ENCODE measurements around the gene ADPGK.
"Not testable (repeated sequence)": the region's sequence is repeated elsewhere in the genome, so short reads cannot be mapped to it uniquely, and the experiment has no call there.

Gene ADPGK

DNA sequence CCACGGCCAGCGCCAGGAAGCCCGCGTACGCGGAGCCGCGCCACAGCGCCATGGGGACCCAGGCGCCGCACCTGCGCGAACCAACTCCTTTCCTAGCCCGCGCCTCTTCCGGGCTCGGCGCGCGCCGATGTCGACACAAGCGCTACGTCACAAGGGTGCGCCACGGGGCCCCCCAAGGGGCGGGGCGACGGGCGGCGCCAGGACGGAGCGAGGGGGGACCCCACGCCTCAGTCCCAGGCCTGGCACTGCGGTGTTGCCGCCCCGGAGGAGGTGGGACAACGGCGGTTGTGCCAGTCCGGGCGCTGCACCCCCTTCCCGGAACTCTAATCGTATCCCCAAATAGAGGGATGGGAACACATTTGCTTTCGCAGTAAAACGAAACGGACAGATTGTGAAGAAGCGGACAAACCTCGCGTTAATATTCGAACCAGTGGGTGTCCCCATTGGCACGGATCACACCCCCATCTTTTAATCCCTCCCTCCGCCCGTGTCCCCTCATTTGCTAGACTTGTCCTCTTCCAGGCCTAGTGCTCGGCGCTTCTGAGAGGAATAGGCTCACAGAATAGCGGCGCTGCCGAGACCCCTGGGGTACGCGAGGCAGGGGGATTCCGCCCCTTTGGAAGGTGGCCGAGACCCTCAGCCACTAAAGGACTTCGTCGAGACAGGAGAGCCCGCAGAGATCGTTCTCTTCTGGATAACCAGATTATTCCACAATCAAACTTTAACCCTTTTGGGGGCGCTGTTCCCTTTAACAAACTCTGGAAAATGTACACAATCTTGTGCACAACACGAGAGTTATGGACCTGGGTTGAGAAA lies at the start of gene ADPGK:
Gene ADPGK, minus strand, starts transcription at position 119 of the 816 bp plus-strand sequence. Its CDS starts 67 bp downstream, at position 52.
- DNase-seq (ENCODE audit: extremely low spot score, insufficient read length, low read depth) (peak; percentile 92), FAIRE-seq (peak; percentile 77)

DNA sequence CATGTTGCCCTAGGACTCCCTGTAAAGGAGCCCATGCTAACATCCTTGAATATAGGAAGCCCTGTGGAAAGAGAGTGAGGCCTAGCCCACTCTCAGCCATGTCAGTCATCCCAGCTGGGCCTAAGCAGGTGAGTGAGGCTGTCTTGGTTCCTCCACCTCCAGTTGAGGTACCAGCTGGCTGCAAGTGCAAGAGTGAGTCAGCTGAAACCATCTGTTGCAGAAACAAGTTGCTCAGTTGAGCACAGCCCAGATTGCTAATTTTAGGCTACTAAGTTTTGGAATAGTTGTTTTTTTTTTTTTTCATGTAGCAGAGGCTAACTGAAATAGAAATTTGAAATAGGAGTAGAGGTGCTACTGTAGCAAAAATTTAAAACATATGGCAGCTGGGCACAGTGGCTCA lies 43.7 kb upstream of the ADPGK start:
- no peak for FAIRE-seq

DNA sequence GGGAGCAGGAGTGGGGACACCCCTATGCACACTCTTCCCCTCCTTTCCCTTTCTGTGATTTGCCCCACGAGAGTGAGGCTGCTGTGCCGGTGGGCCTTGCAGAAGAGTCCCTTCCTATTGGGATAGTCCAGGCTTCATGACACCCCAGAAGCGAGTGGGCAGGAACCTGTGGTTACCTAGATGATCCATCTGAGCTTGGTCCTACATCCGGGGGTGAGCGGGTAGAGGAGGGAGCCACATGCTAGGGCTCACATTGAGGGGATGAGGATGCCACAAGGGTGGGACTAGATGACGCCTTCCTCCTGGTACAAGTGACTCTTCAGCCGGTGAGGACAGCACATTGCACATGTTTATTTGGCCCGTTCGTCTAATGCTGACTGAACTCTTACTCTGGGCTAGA lies 43.1 kb upstream of the ADPGK start:
- no peak for FAIRE-seq
- DNase-seq (ENCODE audit: extremely low spot score, insufficient read length, low read depth) = no peak

More for the DNA sequence above, 43.7 kb upstream of the ADPGK start:
- DNase-seq (ENCODE audit: extremely low spot score, insufficient read length, low read depth) = no peak

DNA sequence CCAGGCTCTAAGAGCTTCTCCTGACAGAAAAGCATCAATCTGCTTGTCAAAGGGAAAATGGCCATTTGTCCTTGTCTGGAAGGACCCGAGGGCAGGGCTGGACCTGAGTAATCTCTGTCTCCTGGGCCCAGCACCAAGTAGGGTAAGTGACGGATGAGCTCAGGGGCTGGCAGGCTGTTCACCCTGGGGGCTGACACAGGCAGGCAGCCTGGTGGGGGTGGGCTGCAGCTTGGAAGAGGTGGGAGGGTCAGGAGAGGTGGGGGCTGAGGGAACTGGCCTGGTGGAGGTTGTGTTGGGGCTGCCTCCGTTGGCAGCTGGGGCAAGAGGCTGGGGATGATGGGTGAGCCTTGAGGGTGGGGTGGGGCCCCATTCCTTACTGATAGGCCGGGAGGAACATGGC lies 42.3 kb upstream of the ADPGK start:
- DNase-seq (ENCODE audit: extremely low spot score, insufficient read length, low read depth) (no peak), FAIRE-seq (no peak)

DNA sequence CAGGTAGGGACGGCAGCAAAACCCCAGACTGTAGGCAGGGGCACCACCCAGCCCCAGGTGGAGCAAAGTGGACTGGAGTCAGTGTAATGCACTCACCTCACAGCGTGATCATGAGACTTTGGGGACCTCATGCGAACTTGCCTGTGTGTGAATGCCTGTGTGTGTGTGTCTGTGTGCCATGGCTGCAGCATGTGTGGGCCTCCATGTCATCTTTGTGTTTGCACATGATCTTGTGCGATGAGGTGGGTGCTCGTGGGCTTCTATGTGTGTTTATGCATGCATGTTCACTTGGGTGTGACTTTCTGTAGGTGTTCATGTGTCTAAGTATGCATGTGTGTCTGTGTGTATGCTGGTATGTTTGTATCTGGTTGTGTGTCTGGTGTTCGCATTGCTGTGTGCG lies 41.2 kb upstream of the ADPGK start:
- FAIRE-seq (no peak), DNase-seq (ENCODE audit: extremely low spot score, insufficient read length, low read depth) (no peak)

DNA sequence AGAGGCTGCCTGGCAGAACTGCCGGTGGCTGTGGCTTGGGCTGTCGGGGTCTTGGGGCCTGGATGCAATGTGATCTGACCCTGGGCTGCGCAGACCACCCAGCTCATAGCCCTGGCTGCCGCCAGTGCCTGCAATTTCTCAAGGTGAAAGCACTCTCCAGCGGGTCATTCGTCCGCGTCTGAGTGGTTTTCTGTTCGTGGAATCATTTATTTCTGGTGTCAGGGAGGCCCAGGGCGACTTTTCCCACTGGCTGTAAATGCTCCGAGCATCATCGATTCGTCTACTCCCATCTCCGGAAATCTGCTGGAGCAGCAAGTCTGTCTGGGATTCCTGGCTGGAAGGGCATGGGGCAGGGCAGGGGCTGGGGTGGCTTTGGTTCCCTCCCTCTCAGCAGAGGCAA lies 40.6 kb upstream of the ADPGK start:
- DNase-seq (ENCODE audit: extremely low spot score, insufficient read length, low read depth) = no peak
- no peak for FAIRE-seq

DNA sequence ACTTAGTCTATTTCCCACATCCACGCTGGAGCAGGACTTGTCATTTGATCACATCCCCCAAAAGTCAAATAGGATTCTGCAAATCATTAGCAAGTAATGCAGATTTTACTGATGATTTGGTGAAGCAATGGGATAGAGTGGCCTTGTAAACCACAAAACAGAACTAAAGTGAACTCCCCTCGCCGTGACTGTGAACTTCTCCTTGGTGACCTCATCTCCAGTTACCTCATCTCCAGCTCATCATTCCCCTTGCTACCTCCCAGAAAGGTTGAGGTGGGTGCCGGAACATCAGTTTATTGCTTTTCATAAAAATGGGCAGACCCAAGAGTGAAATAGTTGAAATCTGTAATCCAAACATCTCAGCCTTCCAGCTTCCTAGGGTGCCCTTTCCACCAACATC lies 36.7 kb upstream of the ADPGK start:
- DNase-seq (ENCODE audit: extremely low spot score, insufficient read length, low read depth) (no peak), FAIRE-seq (no peak)

DNA sequence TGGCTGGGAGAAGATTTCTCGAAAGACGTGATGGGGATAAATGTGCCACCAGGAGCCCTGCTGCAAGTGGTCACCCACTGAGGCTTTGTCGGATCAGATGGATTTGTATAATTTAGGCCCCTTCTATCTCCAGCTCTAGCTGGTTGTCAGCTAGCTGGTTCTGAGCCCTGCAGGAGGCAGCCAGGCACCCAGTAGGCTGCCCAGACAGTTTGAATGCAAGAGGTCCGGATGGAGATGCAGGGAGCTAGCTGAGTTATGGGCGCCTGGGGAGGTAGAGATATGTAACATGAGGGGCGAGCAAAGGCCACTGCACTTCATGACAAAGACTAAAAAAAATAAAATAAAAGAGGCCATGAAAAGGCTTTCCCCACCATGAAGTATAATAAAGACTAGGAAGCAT lies 35.1 kb upstream of the ADPGK start:
- DNase-seq (ENCODE audit: extremely low spot score, insufficient read length, low read depth) (no peak), FAIRE-seq (no peak)

DNA sequence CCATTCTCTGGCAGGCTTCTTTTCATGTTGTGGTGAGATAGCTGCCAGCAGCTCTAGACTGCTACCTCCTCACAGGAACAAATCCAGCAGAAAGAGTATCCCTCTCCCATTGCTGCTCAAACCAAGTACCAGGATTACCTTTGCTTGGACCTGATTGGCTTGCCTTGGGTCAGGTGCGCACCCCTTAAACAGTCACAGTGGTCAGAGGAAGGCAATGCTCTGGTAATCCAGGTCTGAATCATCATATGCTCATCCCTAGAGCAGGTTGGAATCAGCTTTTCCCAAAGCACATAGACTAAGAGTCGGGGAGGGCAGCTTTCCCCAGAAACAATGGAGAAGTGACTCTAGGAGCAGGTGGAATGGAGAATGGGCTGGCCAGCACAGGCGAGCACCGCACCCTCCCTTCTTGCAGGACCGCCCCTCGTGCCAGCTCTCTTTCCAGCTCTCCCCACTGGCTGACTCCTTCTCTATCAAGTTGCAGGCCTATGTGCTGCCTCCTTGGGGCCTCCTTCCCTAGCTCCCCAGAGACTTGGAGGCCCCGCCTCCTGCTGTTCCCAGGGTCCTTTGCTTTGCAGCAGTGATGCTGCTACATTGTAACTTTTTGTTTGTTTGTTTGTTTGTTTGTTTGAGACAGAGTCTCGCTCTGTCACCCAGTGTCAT lies 29.9 kb upstream of the ADPGK start:
- DNase-seq (ENCODE audit: extremely low spot score, insufficient read length, low read depth) (no peak), FAIRE-seq (no peak)

DNA sequence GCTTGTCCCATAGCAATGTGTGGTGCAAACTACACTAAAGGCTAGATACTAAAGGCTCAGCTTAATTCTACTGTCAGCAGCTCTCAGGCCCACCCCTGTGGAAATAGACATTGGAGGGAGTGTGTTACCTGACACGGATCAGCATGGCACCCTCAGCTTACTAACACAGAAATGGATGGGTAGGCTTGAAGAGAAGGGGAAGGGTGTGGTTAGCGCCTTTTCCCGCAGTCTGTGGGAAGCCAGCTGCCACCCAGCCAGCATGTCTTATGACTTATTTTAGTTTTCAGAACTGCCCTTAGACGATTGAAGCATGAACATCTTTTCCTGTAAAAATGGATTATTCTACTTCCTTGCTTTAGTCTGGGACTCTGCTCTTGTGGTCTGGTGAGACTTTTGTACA lies 25.8 kb upstream of the ADPGK start:
- DNase-seq (ENCODE audit: extremely low spot score, insufficient read length, low read depth) (no peak), FAIRE-seq (no peak)

DNA sequence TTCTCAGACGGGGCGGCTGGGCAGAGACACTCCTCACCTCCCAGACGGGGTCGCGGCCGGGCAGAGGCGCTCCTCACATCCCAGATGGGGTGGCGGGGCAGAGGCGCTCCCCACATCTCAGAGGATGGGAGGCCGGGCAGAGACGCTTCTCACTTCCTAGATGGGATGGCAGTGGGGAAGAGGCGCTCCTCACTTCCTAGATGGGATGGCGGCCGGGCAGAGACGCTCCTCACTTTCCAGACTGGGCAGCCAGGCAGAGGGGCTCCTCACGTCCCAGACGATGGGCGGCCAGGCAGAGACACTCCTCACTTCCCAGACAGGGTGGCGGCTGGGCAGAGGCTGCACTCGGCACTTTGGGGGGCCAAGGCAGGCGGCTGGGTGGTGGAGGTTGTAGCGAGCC lies 23.8 kb upstream of the ADPGK start:
- FAIRE-seq; DNase-seq (ENCODE audit: extremely low spot score, insufficient read length, low read depth): not testable (repeated sequence)

DNA sequence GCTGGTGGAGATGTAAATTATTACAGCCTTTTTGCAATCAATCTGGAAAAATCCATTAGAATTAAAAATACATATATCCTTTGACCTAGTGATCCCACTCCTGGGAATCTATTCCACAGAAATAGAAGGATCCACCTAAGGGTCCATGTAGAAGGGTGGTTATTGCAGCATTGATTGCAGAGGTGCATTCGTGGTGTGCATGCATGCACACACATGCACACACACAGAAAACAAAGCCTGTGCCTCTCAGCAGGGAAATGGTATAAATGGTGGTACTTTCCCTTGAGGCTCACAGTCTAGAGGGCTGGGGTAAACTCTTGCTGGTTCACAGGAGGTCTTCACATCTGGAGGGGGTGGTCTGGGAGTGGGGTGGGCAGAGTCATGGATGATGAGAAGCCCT lies 19.4 kb upstream of the ADPGK start:
- DNase-seq (ENCODE audit: extremely low spot score, insufficient read length, low read depth) (no peak), FAIRE-seq (no peak)

DNA sequence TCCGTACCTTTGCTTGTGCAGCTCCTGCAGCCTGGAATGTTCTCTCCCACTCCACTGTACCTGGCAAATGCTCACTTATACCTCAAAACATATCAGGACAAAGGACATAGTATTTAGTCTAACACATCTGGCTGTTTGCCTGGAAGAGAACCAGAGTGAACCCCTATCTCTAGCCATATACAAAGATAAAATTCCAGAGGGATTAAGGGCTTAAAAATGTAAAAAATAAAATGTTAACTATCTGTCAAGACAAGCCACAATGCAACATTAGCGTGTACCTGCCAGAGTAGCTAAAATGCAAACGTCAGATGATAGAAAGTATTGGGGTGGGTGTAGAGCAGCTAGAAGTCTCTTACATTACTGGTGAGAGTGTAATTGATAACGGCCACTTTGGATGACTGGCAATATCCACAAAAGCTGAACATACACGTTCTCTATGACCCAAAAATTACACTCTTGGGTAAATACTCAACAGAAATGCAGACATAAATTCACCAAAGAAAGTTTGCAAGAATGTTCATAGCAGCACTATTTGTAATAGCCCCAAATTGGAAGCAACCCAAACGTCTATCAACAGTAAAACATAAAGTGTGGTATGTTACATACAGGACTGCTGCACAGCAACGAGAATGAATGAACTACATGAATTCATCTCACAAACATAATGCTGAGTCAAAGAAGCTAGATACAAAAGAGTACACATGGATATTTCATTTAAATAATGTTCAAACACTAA lies 18.2 kb upstream of the ADPGK start:
- FAIRE-seq = no peak
- no peak for DNase-seq (ENCODE audit: extremely low spot score, insufficient read length, low read depth)

DNA sequence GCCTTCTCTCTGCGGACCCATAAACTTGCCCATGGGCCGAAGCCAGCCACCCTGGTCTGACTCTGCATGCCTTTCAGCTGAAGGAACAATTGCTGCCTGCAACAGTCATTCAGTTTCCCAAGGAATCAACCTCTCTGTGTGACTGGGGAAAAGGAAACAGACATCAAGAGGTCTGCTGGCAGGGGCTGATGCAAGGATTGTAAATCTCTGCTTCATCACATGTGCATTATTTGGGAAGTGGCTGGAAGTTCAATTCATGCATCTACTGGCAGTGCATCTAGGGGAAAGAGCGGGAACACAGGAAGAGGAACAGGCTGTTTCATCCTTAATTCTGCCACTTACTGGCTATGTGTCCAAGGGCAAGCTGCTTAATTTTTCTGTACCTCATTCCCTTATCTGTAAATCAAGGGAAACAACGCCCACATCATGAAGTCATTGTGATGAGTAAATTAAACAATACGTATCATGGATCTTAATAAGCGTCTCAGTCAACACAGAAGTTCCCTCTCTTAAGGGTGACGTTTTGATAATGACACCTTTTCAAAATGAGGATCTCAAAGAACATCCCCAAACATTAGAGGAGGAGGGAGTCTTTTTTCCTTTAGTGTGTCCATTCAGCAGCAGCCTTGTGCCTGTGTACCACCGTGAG lies 17.4 kb upstream of the ADPGK start:
- no peak for FAIRE-seq
- DNase-seq (ENCODE audit: extremely low spot score, insufficient read length, low read depth) = no peak

DNA sequence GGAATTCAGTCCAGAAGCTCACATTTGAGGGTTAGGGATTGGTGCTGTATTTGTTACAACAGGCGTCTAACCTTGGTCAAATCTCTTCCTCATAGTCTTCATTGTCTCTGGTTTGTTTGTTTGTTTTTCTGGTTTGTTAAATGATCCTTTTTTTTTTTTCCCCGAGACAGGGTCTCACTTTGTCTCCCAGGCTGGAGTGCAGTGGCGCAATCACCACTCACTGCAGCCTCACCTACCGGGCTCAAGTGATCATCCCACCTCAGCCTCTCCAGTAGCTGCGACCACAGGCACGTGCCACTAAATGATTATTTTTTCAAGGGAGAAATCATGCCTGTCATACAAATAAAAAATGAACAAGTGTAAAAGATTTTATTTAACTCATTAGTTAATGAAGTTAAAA lies 14.3 kb upstream of the ADPGK start:
- FAIRE-seq (no peak), DNase-seq (ENCODE audit: extremely low spot score, insufficient read length, low read depth) (no peak)

DNA sequence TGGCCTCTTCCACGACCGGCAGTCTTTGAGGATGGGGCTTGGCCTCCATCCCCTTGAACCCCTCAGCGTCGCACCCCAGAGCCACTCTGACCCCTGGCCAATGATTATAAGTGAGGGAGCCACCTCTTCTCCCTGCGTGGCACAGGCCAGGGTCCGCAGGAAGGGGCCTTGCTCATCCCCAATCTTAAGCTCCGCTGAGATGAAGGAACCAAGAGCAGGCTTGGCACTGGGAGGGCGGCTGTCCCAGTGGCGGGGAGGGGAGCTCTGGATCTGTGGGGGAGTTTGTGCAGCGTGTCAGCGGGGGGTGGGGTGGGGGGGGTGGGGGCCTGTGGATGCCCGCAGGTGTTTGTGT lies 13.8 kb upstream of the ADPGK start:
- no peak for DNase-seq (ENCODE audit: extremely low spot score, insufficient read length, low read depth)
- FAIRE-seq = no peak

DNA sequence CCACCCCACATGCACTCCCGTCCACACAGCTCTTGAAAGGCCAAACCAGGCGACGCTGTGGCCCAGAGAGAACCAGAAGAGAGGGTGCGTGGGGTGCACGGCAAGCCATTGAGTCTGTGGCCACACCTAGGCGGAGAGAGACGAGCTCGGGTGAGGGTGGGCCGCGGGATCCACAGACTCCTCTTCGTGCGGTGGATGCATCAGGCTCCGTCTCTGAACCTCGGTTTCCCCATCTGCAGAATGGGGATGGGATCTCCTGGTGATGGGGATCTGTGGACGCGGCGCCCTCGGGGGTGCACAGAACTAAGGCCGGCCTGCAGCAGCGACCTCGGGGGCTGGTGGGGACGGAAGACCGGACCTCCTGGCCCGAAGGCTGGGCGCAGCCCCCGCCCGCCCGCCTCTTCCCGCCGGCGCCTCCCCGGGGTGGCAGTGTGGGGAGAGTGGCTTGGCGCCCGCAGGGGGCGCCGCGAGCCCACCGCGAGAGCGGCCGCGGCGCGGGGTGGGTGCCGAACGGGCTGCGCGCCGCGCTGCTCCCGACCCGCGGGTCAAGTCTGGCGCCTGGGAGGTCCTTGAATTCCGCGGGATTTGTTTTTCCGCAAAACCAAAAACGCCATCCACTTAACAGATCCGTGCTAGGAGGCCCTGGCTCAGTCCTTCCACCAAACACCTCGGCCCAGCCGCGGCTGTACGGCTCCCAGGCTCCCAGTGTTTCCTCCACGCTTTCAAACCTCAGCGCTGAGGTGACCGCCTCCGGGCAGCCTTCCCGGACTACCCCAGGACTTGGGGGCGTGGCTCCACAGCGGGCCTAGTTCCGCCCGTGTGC lies 13.2 kb upstream of the ADPGK start:
- DNase-seq (ENCODE audit: extremely low spot score, insufficient read length, low read depth) (peak; percentile 50), FAIRE-seq (peak; percentile 31)

DNA sequence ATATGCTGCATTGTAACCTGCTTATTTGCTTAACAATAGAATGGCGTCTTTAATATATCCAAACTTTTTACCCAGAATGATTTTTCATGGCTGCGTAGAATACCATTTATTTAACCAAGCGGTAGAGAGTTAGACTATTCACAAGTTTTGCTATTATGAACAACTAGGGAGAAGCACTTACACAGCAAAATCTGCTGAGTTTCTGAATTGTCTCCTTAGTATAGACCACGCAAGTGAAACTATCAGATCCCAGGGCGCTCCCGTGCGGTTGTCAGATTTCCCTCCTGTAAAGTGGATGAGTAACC lies 12.6 kb upstream of the ADPGK start:
- DNase-seq (ENCODE audit: extremely low spot score, insufficient read length, low read depth) (no peak), FAIRE-seq (no peak)

DNA sequence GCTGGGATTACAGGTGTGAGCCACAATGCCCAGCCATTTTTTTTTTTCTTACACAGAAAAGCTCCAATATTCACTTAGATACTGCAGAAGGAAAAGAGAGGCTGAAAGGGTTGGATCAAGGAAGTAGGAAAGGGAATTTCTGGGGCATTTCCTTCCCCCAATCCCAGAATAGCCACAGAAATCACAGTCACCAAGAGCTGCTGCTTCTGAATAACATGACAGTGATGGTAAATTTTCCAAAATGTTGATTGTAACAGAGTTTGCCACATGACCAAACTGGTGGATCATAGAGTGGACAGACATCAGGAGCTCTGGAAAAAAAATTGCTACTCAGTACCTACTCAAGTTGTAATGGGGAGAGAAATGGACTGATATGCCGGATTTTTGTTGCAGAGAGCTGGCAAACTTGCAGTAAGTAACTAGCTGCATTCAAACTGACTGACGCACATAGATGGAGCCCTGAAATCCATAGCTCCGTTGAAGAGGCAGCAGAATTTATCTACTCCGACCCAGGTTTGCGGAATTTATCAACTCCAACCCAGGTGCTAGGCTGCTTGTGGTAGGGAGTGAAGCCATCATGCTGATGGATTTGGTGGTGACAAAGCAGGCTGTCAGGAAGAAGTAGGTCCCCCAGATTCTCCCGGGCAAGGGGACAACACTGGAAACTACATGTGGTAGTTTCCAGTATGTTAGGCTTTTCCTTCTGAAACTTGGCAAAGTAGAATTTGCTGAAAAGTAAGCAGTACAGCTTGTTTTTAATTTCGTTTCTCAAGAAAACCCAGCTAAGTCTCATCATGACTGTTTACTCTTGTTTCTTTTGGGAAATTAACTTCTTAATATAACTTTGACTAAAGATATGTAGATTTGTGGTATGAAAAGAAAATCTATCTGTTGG lies 10.5 kb upstream of the ADPGK start:
- no peak for DNase-seq (ENCODE audit: extremely low spot score, insufficient read length, low read depth)
- no peak for FAIRE-seq

Data from GM18507 (cell line).